Neural progenitor cell (in vitro differentiated cells): Measurements from ENCODE around the gene CMTM4. TPM values are rescaled to one million over a fixed set of nuclear protein-coding genes. Genes with fewer than 3 reads are reported as not detected.

ENCODE experiments used
- small RNA-seq: library from RNA; depleted of rRNA; stranded (forward); fragments of <200 nt; gene quantifications from one replicate; pipeline ENCODE3, GENCODE V24; 2015
- total RNA-seq: library from RNA; depleted of rRNA; stranded (reverse); fragments of >200 nt; gene quantifications from 2 replicates; pipeline ENCODE4 v1.2.3, GENCODE V29; 2015; ENCODE audit warnings: low replicate concordance

CMTM4 gene
- total RNA-seq, 1 donor from 2014 or later = 25.9 TPM

Small RNA genes lying within 50 kb of the gene (small RNA-seq; reads per million reads assigned to genes)
- gene CKLF-CMTM1 = not detected

Other genes starting within 250 kb of the CMTM4 start
- 7.1 and 7.3 TPM in 2 replicates for gene TK2, start 146.6 kb downstream of the CMTM4 start, total RNA-seq
- gene CKLF, start 144.2 kb downstream of the CMTM4 start, total RNA-seq = 33.3 and 38.6 TPM in 2 replicates
- gene CMTM1, start 130.3 kb downstream of the CMTM4 start, total RNA-seq = 2.9 TPM in 1 of 2 replicates, not detected in the other
- not detected in 2 replicates for gene CMTM2, start 117.3 kb downstream of the CMTM4 start, total RNA-seq
- 18.3 and 47.4 TPM in 2 replicates for gene CMTM3, start 92.0 kb downstream of the CMTM4 start, total RNA-seq
- gene DYNC1LI2, start 54.9 kb upstream of the CMTM4 start, total RNA-seq = 94.3 and 104 TPM in 2 replicates
- gene TERB1, start 104.8 kb upstream of the CMTM4 start, total RNA-seq = not detected in 2 replicates
- gene NAE1, start 134.2 kb upstream of the CMTM4 start, total RNA-seq = 226 and 397 TPM in 2 replicates
- gene CA7, start 147.7 kb upstream of the CMTM4 start, total RNA-seq = not detected in 2 replicates
- 6.6 and 12.6 TPM in 2 replicates for gene PDP2, start 183.8 kb upstream of the CMTM4 start, total RNA-seq
- not detected in 2 replicates for gene CDH16, start 222.1 kb upstream of the CMTM4 start, total RNA-seq
- gene RRAD, start 228.8 kb upstream of the CMTM4 start, total RNA-seq = 0.12 and 0.24 TPM in 2 replicates
- 55.5 and 76.0 TPM in 2 replicates for gene CIAO2B, start 237.7 kb upstream of the CMTM4 start, total RNA-seq
- gene CES2, start 238.8 kb upstream of the CMTM4 start, total RNA-seq = 11.1 and 20.9 TPM in 2 replicates